A549 (cell line): Measurements from ENCODE around the gene B3GAT1. TPM values are rescaled to one million over a fixed set of nuclear protein-coding genes. Genes with fewer than 3 reads are reported as not detected.

Source experiments
- ATAC-seq, 2 experiments: fragments of 200-7000 bp in 1 of 2; fragments of >200 bp in 1 of 2; cut with Nextera tagmentation in 1 of 2; cut with Tn5 transposase in 1 of 2; 3 replicates each; pipeline versions ENCODE4 v1.8.0 to v1.9.1; 2018 to 2020; ENCODE audit warnings: mild to moderate bottlenecking in 1 of 2, moderate library complexity in 1 of 2
- CTCF ChIA-PET: fragments of 300-600 bp; sonication (Branson Sonifier 250); formaldehyde crosslinking; extraction: SDS; loops from one replicate; lab custom pipeline; 2021; ENCODE audit warnings: antibody characterized with exemption, inconsistent platforms; lab: Yijun Ruan, JAX
- POLR2A ChIA-PET: fragments of 350-600 bp; formaldehyde crosslinking; extraction: SDS; loops from one replicate; lab custom pipeline; 2021; ENCODE audit warnings: antibody characterized with exemption, inconsistent platforms; lab: Yijun Ruan, JAX
- DNase-seq, 2 experiments: peaks; one replicate each; pipeline versions ENCODE4 v3.0.0 to v3.0.0-alpha.2; 2011 to 2016; ENCODE audit warnings: low read depth in 1 of 2, low spot score in 1 of 2
- FAIRE-seq: peaks from 2 replicates; lab custom pipeline; 2011; peaks lifted over from hg19 to GRCh38; lab: Jason Lieb, UNC
- H3K27ac ChIP-seq, 2 experiments: fragments of >200 bp; sonication (Bioruptor Twin); formaldehyde crosslinking; 3 replicates each; pipeline ENCODE4 v1.5.1; 2016 to 2017
- H3K4me1 ChIP-seq: fragments of >200 bp; sonication (Bioruptor Twin); formaldehyde crosslinking; 3 replicates; pipeline ENCODE4 v1.6.1; 2016
- H3K4me2 ChIP-seq: fragments of >200 bp; sonication (Bioruptor Twin); formaldehyde crosslinking; 3 replicates; pipeline ENCODE4 v1.6.1; 2016
- H3K4me3 ChIP-seq: fragments of >200 bp; sonication (Bioruptor Twin); formaldehyde crosslinking; 3 replicates; pipeline ENCODE4 v1.5.1; 2016
- H3K9me3 ChIP-seq: fragments of >200 bp; sonication (Bioruptor Twin); formaldehyde crosslinking; 3 replicates; pipeline ENCODE4 v1.6.1; 2016
- ATOH8 ChIP-seq: fragments of 250-450 bp; sonication (Bioruptor Pico); IDR thresholded peaks from 2 replicates; pipeline ENCODE4 v1.5.0; 2020; ENCODE audit warnings: low read depth, mild to moderate bottlenecking, moderate library complexity
- CHD4 ChIP-seq: fragments of 200-600 bp; sonication (generic); IDR thresholded peaks from 2 replicates; pipeline ENCODE4 v1.6.1; 2016; ENCODE audit warnings: antibody characterized with exemption, mild to moderate bottlenecking, borderline replicate concordance
- CTCF ChIP-seq: fragments of >200 bp; sonication (Bioruptor Twin); formaldehyde crosslinking; IDR thresholded peaks from 3 replicates; pipeline ENCODE4 v1.5.1; 2016
- E2F6 ChIP-seq: IDR thresholded peaks from 2 replicates; pipeline ENCODE4 v1.6.1; 2012; ENCODE audit warnings: low read depth, borderline replicate concordance
- EP300 ChIP-seq, 2 experiments: fragments of >200 bp; sonication (Bioruptor Twin); formaldehyde crosslinking; IDR thresholded peaks; 2 replicates in 1 of 2; 3 replicates in 1 of 2; pipeline ENCODE4 v1.6.1; 2016 to 2017
- FOSL2 ChIP-seq, 2 experiments: fragments of 450-650 bp in 1 of 2; fragments of >200 bp in 1 of 2; sonication (Bioruptor Twin) in 1 of 2; formaldehyde crosslinking; IDR thresholded peaks; 2 replicates each; pipeline versions ENCODE4 v1.5.0 to v1.6.1; 2016 to 2020; ENCODE audit warnings: mild to moderate bottlenecking in 1 of 2, moderate library complexity in 1 of 2
- FOXS1 ChIP-seq: fragments of 250-450 bp; sonication (Bioruptor Pico); IDR thresholded peaks from 2 replicates; pipeline ENCODE4 v1.5.0; 2020; ENCODE audit warnings: mild to moderate bottlenecking, moderate library complexity
- HDAC2 ChIP-seq: fragments of 200-600 bp; sonication (generic); IDR thresholded peaks from 2 replicates; pipeline ENCODE4 v1.6.1; 2016
- MAFK ChIP-seq: fragments of 450-650 bp; IDR thresholded peaks from 2 replicates; pipeline ENCODE4 v1.6.1; 2014; ENCODE audit not compliant: partially characterized antibody
- MAX ChIP-seq: IDR thresholded peaks from 2 replicates; pipeline ENCODE4 v1.6.1; 2012
- MYC ChIP-seq: IDR thresholded peaks from 2 replicates; pipeline ENCODE4 v1.6.1; 2012; ENCODE audit warnings: mild to moderate bottlenecking, inconsistent platforms, low read length, improper control_type of control experiment, borderline replicate concordance
- NFE2L2 ChIP-seq: fragments of 150-350 bp; conservative IDR thresholded peaks from 2 replicates; pipeline ENCODE4 v1.6.1; 2014; ENCODE audit warnings: low read length
- NPAS2 ChIP-seq: fragments of 250-450 bp; sonication (Bioruptor Pico); IDR thresholded peaks from 2 replicates; pipeline ENCODE4 v1.8.0; 2022; ENCODE audit warnings: mild to moderate bottlenecking, moderate library complexity, borderline replicate concordance
- PBX3 ChIP-seq: IDR thresholded peaks from 2 replicates; pipeline ENCODE4 v1.6.1; 2012
- PHF8 ChIP-seq: fragments of 200-600 bp; sonication (generic); IDR thresholded peaks from 2 replicates; pipeline ENCODE4 v1.6.1; 2016; ENCODE audit warnings: low read depth, mild to moderate bottlenecking, antibody characterized with exemption, moderate library complexity, borderline replicate concordance
- POLR2A ChIP-seq: IDR thresholded peaks from 2 replicates; pipeline ENCODE4 v1.6.1; 2012; ENCODE audit warnings: mild to moderate bottlenecking, low read length
- RAD21 ChIP-seq, 2 experiments: fragments of >200 bp in 1 of 2; sonication (Bioruptor Twin) in 1 of 2; formaldehyde crosslinking in 1 of 2; IDR thresholded peaks in 1 of 2; conservative IDR thresholded peaks in 1 of 2; 2 replicates in 1 of 2; 3 replicates in 1 of 2; pipeline ENCODE4 v1.6.1; 2012 to 2018; ENCODE audit warnings: inconsistent platforms in 1 of 2
- RARB ChIP-seq: fragments of 250-450 bp; sonication (Bioruptor Pico); IDR thresholded peaks from 2 replicates; pipeline ENCODE4 v1.8.0; 2021; ENCODE audit warnings: mild to moderate bottlenecking, moderate library complexity
- RCOR1 ChIP-seq: fragments of 150-350 bp; IDR thresholded peaks from 2 replicates; pipeline ENCODE4 v1.6.1; 2014; ENCODE audit warnings: antibody characterized with exemption, low read length, low read depth
- RFX5 ChIP-seq: fragments of 450-650 bp; IDR thresholded peaks from 2 replicates; pipeline ENCODE4 v1.7.1; 2014; ENCODE audit warnings: antibody characterized with exemption, mild to moderate bottlenecking, moderate library complexity
- TFCP2L1 ChIP-seq: fragments of 250-450 bp; sonication (Bioruptor Pico); IDR thresholded peaks from 2 replicates; pipeline ENCODE4 v1.5.0; 2021; ENCODE audit warnings: mild to moderate bottlenecking
- ZC3H11A ChIP-seq: fragments of 450-650 bp; IDR thresholded peaks from 2 replicates; pipeline ENCODE4 v1.6.1; 2014; ENCODE audit warnings: antibody characterized with exemption, mild to moderate bottlenecking
- ZFP36 ChIP-seq: fragments of 450-650 bp; IDR thresholded peaks from 2 replicates; pipeline ENCODE4 v1.6.1; 2014; ENCODE audit warnings: borderline replicate concordance; ENCODE audit not compliant: partially characterized antibody
- ZNF302 ChIP-seq: fragments of 250-450 bp; sonication (Bioruptor Pico); IDR thresholded peaks from 2 replicates; pipeline ENCODE4 v1.9.0; 2021; ENCODE audit warnings: inconsistent platforms, mild to moderate bottlenecking, moderate library complexity
- WGBS: methylation state at CpG from one replicate; pipeline ENCODE4 v1.1.6; 2017; ENCODE audit errors: missing lambda C conversion rate; 5-methylcytosine and 5-hydroxymethylcytosine counted together
- polyA plus RNA-seq, 4 experiments: library from polyadenylated mRNA; depleted of rRNA in 3 of 4; stranded (reverse); fragments of >200 nt; fragmentation: RNase III in 1 of 4; extraction: RNeasy Plus Mini Kit Qiagen cat#74134 plus additional on column Dnase treatment in 1 of 4; gene quantifications; 2 replicates in 3 of 4; 3 replicates in 1 of 4; pipeline ENCODE4 v1.2.3, GENCODE V29; 2011 to 2017

B3GAT1 gene
- polyA plus RNA-seq, 2 of the 4 experiments (the other 2 are of a cell fraction), result not detected

GRCh38 chr11:134453441-134453840, 41.4 kb upstream of the B3GAT1 start:
- CTCF ChIA-PET, result interaction anchor here (0.6 kb wide), 1 partner anchor 305 kb away, joined by 3 read pairs; no protein-coding TSS in a partner anchor
- no peak for TF ChIP-seq ZNF302 (CRISPR knock-in tag)
- no peak for TF ChIP-seq ATOH8
- TF ChIP-seq NFE2L2, result no peak
- TF ChIP-seq NPAS2 (CRISPR knock-in tag), result no peak
- no peak for TF ChIP-seq ZFP36
- no peak for TF ChIP-seq MAX
- FAIRE-seq, result no peak
- H3K9me3 ChIP-seq, result no peaks in the 10 kb centered on the region
- no peak overlapping the region for H3K4me3 ChIP-seq
- H3K4me1 ChIP-seq, result no peaks in the 10 kb centered on the region
- no peak overlapping the region for H3K27ac ChIP-seq
- WGBS, result 3% methylated on average over 6 of the region's 6 CpGs
- POLR2A ChIA-PET, result no interaction called here
- H3K4me2 ChIP-seq, result no peak overlapping the region
- no peak for DNase-seq
- ATAC-seq, result no peak

- CTCF ChIA-PET, result no interaction called here
- no peak for ATAC-seq
- no peak overlapping the region for H3K4me2 ChIP-seq
- WGBS, result 3% methylated on average over 5 of the region's 5 CpGs
- no peaks in the 10 kb centered on the region for H3K4me1 ChIP-seq
- H3K9me3 ChIP-seq, result no peaks in the 10 kb centered on the region
- no peak for TF ChIP-seq CTCF
- no peak for TF ChIP-seq FOSL2 (IDR thresholded peaks at IDR 0.05)
- TF ChIP-seq FOSL2 (CRISPR knock-in tag; IDR thresholded peaks at IDR 0.05), result no peak
- no peak for TF ChIP-seq RAD21 (conservative IDR thresholded peaks at IDR 0.05 in 1 of 2, IDR thresholded peaks at IDR 0.05 in 1 of 2)
- no peak for TF ChIP-seq ATOH8
- no peak for TF ChIP-seq RCOR1
- TF ChIP-seq EP300 (IDR thresholded peaks at IDR 0.05), result no peak
- no peak for TF ChIP-seq ZC3H11A
- no peak for TF ChIP-seq PBX3
- no peak for TF ChIP-seq MAFK
- TF ChIP-seq TFCP2L1 (CRISPR knock-in tag), result no peak
- no peak overlapping the region for H3K27ac ChIP-seq
- no peak for FAIRE-seq
- no peak for DNase-seq
- POLR2A ChIA-PET, result no interaction called here
- no peak overlapping the region for H3K4me3 ChIP-seq
Measured at GRCh38 chr11:134452838-134453155, 40.8 kb upstream of the B3GAT1 start.

GRCh38 chr11:134452026-134452837, 40.2 kb upstream of the B3GAT1 start:
- DNase-seq (no peak), ATAC-seq (no peak), FAIRE-seq (no peak)
- ChIA-PET POLR2A (no interaction called here), CTCF (no interaction called here)
- Histone ChIP-seq H3K4me3 (no peak overlapping the region), H3K27ac (no peak overlapping the region), H3K9me3 (no peaks in the 10 kb centered on the region), H3K4me2 (no peak overlapping the region), H3K4me1 (no peaks in the 10 kb centered on the region)
- WGBS, result 5% methylated on average over 6 of the region's 14 CpGs
- TF ChIP-seq EP300 (IDR thresholded peaks at IDR 0.05) (no peak), E2F6 (no peak), POLR2A (no peak), FOXS1 (CRISPR knock-in tag) (no peak), PHF8 (no peak), HDAC2 (no peak), CHD4 (no peak), RFX5 (no peak), MYC (no peak), FOSL2 (IDR thresholded peaks at IDR 0.05) (no peak), FOSL2 (CRISPR knock-in tag; IDR thresholded peaks at IDR 0.05) (no peak), RARB (CRISPR knock-in tag) (no peak)
